Stimulated activated CD4-positive, alpha-beta T cell treated with anti-CD3 and anti-CD28 coated beads, TNF-alpha, amount 100 ng/mL, for 48 hours (primary cell): ENCODE results near the gene DMWD.
"Not testable (repeated sequence)": the region's sequence is repeated elsewhere in the genome, so short reads cannot be mapped to it uniquely, and the experiment has no call there.

ENCODE experiments used
- DNase-seq, 3 donors: peaks; one replicate each; pipeline ENCODE4 v3.0.0-alpha.2; 2020; ENCODE audit warnings: low read depth in 3 of 3

The DMWD gene

DNA sequence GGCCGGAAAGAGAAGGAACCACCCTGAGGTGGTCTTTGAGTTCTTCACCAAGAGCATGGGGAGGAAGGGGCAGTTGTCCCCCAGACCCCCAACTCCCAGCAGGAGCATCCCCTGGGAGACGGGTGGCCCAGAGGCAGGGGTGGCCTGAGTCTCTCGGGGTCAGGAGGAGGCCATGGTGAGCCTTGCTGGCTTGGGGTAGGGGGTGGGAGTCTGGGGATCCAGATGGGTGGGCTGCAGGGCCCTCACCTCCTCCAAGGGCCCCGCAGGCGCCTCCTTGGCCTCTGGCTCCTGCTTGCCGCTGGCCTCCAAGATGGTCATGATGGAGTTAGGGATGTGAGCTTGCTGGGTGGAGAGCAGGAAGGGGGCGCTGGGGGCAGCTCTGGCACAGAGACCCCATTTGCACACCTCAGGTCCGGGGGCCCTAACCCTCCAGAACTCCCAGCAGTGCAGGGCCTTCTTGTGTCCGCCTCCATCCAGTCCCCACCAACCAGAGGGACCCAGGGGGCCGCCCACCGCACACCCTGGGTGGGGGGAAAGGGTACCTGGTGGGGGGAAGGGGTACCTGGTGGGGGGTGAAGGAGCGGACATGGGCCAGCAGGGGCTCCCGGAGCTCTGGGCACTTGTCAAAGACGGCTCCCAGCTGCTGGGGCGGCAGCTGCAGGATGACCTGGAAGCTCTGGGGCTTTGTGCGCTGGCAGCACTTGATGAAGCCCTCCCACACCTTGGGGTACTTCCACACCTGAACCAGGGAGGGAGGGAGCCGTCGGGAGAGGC lies 23.8 kb upstream of the DMWD start:
- DNase-seq: no peak

DNA sequence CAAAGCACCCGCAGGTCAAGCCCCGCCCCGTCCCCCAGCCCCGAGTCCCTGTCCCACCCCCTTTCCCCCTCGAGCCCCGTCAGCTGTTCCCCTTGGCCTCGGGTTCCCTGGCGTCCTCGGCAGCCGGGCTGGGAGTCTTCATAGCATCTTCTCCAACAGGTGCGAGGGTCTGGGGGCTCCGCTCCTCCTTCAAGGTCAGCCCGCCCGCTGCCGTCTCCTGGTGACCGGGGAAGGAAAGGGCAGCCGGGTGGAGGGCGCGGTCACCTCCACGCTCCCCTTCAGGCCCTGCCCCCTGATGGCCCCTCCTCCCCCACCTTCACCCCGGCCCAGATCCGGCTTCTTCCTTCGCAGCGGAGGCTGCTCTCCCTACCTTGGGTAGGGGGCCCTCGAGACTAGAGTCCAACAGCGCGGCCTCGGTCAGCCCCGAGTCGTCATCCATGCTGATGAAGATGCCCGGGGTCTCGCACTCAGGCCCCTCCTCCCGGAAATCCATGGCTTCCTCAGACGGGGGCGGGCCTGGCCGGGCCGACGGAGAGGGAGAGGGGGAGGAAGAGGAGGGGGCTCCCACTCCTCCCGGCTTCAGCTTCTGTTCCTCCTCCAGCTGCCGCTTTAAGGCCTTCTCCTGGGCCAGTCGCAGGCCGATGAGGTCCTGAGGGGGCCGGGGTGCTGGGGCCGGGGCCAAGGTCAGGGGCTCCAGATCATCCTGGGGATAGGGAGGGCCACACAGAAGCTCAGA lies 23.0 kb upstream of the DMWD start:
- DNase-seq: no peak

DNA sequence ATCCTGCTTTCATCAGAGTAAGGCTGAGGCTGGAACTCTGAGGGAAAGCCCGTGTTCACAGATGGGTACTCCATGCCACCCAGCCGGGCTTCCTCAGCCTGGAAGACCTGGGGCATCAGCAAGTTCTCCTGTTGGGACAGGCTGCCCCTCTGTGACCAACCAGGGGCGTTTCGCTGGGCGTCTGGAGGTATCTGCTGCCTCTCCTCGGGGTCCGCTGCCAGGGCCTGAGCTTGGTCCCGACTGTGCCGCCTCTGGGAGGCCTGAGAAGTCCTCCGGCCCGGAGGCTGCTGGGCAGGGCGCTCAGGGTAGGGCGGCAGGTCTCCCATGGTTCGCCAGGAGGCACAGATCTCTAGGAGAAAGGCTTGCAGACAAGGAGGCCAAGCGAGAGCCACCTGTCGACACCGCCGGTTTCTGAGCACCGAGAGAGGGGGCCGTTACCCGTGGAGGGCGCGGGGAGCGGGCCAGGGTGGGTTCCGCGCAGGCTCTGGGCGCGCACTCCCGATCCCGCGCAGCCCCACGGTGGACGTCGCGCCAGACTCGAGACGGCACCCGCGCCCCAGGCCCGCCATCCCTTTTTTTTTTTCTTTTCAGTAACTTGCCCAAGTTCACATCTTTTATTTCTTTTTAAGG lies 22.3 kb upstream of the DMWD start, which contains the start of gene RSPH6A:
Gene RSPH6A (minus strand): TSS at position 458 of the 630 bp plus-strand sequence. CDS start 132 bp downstream, at position 326.
- no peak for DNase-seq

DNA sequence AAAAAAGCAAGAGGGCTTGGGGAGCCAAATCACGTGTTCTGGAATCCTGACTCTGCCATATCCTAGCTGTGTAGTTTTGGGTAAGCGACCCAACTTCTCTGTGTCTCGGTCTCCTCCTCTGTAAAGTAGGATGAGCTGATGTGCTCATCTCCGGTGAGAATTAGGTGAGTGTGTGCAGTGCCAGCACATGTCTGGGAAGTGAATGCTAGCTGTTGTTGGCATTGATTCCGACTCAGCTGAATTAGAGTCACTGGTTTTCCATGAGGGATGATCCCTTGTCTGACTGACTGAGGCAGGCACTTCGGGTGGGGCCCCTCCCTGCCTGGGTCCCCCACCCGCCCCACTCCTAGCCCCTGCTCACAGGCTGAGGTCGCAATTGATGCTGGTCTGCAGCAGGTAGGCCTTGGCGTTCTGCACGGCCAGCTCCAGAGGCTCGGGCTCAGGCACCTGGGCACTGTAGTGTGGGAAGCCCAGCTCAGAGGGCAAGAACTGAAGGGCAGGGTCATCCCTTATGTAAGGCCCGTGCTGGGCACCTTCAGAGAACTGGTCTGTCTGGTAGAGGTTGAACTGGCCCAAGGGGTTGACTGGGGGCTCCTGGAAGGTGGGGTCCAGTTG lies 21.6 kb upstream of the DMWD start:
- DNase-seq: no peak

DNA sequence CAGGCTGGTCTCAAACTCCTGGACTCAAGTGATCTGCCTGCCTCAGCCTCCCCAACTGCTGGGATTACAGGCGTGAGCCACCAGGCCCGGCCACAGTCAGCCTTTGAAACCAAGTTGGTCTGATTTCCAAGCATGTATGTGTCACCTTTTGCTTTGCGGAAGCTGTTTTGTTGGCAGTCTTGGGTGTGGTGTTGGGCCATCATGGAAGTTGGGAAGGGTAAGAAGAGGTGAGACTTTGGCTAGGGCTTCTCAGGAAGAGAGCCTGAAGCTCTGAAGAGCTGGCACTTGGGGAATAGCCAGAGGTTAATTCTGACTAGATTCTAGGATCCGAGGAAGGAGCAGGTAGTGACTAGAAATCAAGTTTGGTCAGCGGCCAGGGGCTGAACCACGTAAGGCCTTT lies 19.7 kb upstream of the DMWD start:
- no peak for DNase-seq

DNA sequence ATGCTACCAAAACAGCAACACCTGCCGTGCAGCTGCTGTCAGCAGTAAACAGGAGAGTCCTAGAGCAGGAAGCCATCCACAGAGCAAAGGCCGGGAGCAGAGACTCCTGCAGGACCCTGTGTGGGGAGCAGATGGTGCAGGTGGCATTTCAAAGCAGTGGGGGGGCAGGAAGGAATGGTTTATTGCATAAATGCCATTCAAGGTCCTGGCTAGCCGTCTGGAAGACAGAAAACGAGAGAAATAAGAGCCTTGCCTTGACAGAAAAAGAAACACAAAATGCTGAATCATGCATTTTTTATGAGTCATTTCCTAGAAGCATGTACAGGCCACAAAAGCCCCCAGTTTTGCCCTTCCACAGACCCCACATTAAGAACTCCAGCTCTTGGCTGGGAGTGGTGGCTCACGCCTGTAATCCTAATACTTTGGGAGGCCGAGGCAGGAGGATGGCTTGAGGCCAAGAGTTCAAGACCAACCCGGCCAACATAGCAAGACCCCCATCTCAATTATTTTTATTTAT lies 17.1 kb upstream of the DMWD start:
- no peak for DNase-seq

DNA sequence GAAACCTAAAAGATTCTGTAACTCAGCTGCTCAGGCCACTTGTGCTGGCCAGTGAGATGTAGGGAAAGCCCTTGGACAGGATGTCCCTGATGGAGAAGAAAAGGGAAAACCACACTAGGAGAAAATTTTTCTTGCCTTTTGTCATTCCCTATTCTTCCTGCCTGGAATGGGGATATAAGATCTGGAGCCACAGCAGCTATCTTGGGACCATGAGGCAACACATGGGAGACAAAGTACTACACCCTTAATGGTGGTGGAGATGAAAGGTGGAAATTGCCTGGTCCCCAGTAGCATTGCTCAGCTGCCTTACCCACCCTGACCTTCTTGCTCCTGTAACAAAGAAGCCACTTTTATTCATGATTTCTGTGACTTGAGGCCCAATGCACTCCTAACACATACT lies 13.1 kb upstream of the DMWD start:
- no peak for DNase-seq

DNA sequence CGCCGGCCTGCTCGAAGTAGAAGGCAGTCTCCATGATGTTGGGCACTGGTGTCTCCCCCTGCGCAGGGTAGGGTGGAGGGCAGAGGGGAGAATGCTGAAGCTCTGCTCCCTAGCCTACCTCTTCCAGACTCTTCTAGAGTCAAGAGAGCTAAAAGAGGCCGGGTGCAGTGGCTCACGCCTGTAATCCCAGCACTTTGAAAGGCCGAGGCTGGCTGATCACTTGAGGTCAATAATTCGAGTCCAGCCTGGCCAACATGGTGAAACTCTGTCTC lies 12.2 kb upstream of the DMWD start:
- no peak for DNase-seq

DNA sequence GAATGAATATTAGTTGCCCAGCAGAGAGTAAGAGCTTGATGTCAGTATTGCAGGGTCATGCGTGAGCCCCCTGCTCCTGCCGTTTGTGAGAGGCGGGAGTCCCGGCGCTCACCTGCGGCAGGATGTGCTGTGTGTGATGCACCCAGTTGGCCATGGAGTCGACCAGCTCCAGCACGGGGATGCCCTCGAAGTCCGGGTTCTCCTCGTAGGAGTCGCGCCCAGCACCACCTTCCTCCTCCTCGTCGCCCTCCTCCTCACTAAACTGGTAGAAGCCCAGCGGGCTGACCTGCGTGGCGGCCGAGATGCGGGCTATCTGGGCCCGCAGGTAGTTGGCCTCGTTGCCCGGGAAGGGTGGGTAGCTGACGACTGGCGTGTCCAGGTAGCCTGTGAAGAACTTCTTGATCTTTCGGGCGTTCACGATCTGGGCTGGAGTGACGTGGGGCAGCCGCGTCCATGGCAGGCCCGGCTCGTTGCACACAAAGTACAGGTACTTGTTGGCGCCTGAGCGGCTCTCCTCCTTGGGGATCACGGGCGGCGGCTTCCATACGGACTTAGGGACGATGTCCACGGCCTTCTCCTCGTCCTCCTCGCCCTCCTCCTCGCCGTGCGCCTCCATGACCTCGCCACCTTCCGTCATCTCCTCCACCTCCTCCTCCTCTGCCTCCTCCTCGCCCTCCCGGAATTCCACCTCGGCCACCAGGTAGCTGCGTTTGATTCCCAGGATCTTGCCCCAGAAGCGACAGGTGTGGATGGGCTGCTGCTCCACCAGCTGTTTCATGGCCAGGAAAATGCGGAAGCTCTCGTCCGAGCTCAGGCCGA lies 11.7 kb upstream of the DMWD start:
- no peak for DNase-seq

DNA sequence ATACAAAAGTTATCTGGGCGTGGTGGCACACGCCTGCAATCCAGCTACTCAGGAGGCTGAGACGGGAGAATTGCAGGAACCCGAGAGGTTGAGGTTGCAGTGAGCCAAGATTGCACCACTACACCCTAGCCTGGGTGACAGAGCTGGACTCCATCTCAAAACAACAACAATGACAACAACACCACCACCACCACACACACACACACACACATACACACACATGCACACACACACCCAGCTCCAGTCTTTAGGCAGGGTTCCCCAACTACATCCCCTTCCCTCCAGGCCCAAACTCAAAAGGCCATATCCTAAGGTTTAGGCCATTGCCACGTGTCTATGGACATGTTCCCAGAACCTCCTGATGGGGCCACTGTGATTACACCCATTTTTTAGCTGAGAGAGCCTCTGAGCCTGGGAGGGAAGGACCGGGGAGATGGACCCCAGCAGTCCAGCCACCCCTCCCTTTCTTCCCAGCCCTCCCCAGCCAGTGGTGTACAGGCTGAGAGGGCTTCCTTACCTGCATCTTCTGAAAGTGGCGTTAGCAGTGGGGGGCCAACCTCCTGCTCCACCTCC lies 9.0 kb upstream of the DMWD start:
- no peak for DNase-seq

DNA sequence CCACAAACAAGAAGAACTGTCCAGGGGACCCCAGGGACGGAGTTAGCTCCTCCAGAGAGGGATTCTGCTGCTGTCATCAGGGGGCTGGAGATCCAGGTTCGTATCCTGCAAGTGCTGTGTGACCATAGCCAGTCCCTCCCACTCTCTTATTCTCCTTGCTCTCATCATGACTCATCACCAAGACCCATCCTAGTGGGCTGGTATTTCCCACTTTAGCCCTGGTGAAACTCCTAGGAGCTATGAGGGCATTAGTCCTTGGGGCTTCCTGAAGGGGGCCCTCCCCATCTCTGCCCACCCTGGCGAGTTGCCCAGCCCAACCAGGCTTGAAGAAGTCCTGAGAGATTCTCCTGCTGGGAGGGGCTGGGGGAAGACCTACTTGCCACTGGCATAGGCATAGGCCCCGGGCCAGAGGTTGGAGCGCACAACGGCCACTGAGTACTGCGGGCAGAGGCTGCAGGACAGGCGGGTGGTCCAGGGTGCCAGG lies 7.5 kb upstream of the DMWD start:
- no peak for DNase-seq

DNA sequence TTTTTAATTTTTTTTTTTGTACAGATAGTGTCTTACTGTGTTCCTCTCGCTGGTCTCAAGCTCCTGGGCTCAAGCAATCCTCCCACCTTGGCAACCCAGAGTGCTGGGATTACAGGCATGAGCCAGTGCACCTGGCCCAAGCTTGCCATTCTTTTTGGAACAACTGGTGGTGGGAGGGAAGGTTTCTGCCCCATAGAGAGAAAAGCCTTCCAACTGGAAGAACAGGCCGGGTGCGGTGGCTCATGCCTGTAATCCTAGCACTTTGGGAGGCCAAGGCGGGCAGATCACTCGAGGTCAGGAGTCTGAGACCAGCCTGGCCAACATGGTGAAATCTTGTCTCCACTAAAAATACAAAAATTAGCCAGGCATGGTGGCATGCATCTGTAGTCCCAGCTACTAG lies 6.9 kb upstream of the DMWD start:
- DNase-seq: not testable (repeated sequence)

DNA sequence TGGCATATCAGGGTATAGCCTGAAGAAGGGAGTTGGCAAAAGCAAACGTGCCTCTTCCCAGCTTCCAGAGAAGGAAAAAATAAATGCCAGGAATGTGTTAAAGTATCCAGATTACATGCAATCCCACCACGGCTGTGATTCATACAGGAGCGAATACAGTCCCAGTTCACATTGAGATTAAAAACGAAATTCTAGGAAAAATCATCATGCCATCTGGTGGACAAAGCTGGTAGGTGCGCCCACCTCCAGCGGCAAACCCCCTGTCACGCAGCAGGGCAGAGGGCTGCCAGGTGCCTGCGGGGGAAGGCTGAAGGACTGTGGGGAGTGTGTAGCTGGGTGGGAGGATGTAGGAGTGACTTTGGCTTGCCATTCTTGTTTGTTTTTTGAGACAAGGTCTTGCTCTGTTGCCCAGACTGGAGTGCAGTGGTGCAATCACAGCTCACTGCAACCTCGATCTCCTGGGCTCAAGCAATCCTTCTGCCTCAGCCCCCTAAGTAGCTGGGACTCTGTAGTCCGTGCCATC lies 6.4 kb upstream of the DMWD start:
- peak in 2 of 3 donors; percentile 27 to 37 for DNase-seq

DNA sequence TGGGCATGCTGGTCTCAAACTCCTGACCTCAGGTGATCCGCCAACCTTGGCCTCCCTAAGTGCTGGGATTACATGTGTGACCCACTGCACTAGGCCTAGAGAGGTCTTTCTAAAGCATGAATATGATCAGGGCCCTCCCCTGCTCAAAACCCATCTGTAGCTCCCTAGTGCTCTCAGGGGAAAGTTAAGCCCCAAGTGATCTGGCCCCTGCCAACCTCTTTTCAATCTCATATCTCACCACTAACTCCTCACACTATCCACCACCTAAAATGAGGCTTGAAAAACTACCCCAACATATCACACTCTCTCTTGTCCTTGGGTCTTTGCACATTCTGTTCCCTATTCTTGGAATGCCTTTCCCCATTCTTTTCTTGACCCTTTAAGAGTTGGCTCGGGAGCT lies 2.0 kb upstream of the DMWD start:
- no peak for DNase-seq

DNA sequence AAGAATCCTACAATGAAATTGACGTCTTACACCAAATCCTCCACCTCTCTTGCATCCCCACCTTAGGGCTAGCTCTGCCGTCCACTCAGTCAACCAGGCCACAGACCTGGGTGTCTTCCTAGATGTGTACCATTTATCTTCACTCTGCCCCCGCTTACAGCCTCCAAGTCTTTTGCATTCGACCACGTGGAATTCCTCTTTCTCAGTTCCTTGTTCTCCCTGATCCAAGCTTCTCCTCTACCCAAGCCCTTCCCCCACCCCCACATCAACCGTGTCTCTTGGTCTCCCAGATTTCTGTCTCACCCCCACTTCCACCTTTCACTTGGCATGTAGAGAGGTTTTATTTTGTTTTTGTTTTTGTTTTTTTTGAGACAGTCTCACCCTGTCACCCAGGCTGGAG lies 1.2 kb upstream of the DMWD start:
- no peak for DNase-seq

DNA sequence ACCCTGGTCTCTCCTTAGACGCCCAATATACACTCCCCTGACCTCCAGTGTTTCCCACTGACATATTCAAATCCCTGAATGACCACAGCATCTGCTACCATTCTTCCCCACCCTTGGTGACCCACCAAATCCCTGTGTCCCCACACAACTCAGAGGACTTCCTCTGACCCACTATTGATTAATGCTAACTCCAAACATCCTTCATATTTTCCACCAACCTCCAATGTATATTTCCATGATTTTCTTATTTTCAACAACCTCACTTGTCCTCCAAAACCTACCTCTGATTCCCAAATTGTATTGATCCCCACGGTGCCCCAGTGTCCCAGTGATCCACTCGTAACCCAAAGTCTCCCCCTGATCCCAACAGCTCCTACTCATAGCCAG lies 526 bp upstream of the DMWD start:
- no peak for DNase-seq

DNA sequence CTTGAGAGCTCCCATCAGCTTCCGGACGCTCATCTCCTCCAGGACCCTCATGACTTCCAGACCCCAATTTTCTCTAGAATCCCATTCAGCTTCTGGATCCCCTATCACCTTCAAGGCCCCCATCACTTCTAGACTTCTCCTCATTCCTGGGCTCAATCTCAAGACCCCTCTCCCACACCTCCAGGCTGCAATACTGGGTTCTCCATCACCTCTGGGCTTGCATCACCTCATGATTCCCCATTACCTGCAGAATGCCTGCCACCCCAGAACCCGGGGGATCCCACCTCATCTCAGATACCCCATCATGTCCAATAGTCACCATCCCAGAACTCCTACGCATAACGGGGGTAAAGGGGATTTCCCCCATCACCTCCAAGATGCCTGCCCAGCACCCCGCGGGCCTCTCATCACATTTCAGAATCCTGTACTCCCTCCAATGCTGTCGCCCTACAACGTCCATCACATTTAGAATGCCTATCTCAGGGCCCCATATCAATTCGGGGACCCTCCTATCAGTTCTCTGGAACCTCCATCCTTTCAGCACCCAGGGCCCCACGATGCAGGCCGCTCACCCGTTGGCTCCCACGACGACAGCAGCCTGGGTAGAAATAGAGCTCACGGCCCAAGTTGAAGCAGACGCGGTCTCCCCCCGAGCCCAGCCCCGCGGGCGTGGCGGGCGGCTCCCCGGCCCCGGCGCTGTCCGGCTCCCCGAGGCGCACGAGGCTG lies 738 bp downstream of the DMWD start:
- no peak for DNase-seq

DNA sequence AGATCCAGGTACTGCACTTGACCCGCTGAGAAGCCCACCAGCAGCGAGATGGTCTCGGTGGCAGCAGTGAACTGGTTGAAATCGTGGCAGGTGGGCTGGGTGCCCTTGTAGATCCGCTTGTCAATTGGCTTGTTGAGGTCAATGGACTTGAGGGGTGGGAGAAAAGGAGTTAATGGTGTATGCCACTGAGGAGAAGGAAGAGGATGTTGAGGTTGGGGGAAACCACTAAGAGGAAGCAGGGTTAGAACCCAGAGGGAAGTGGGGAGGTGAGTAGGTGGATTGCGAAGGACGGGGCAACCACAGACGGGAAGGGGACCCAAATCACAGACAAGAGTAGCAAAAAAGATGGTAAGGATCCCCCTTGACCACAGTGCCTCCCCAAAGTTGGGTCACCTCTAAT lies 1.7 kb downstream of the DMWD start:
- DNase-seq: no peak

DNA sequence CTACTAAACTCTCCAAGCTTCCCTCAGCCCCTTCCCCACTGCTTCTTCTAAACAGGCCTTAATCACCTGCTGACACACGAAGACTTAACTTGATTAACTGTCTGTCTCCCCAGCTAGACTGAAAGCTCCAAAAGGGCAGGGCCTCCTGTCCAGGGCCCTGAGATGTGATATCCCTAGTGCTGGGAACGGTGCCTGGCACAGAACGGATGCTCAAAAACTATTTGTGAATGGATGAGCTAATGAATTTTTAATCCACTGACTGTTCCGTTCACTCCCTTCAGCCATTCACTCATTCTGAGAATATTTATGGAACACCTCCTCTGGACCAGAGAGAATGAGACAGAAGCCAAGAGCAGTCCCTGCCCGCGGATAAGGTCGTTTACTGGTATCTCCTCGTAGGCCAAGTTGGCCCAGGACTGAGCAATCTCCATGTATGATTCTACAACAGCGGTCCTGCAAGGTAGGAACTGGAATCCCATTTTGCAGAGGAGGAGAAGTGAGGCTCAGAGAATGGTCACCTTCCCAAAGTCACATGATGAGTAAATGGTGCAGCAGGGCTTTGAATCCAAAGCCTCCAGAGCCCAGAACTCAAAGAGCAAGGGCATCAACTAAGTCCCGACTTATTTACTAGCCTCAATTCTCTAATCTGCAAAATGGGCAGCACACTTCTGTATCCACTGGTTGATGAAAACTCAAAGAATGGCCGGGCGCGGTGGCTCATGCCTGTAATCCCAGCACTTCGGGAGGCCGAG lies 3.4 kb downstream of the DMWD start:
- no peak for DNase-seq

DNA sequence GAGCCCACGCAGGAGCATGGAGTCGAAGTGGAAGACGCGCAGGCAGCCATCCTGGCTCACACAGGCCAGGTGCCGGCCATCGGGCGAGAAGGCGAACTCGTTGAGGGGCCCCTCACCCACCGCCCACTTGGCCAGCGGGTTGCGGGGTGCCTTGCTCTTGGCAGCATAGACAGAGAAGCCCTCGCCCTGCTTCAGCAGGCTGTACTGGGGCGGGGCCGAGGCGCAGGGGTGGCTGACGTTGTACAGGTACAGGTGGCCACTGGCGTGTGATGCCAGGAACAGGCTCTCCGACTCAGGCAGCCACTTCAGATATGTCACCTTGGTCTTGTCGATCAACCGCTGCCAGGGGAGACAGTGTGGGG lies 6.1 kb downstream of the DMWD start:
- DNase-seq: no peak
